K562 (cell line): ENCODE data around the gene KLHL6. TPM values are rescaled to one million over a fixed set of nuclear protein-coding genes. Genes with fewer than 3 reads are reported as not detected.
A peak's percentile ranks its signal among the peaks of the same experiment; 100 is the strongest.

ENCODE experiments used
- BCLAF1 ChIP-seq, 2 experiments: fragments of 450-650 bp in 1 of 2; IDR thresholded peaks; 2 replicates each; pipeline ENCODE4 v1.6.1; 2011 to 2017; ENCODE audit warnings: low read depth in 2 of 2, antibody characterized with exemption in 1 of 2, borderline replicate concordance in 1 of 2, low read length in 1 of 2, mild to moderate bottlenecking in 1 of 2, mixed read lengths in 1 of 2; ENCODE audit not compliant: control insufficient read depth in 1 of 2
- C11orf30 ChIP-seq: fragments of 450-650 bp; IDR thresholded peaks from 2 replicates; pipeline ENCODE4 v1.6.1; 2016; ENCODE audit warnings: low read depth, mild to moderate bottlenecking
- CBFA2T3 ChIP-seq: fragments of 450-650 bp; IDR thresholded peaks from 2 replicates; pipeline ENCODE4 v1.6.1; 2017
- DPF2 ChIP-seq: fragments of 450-650 bp; IDR thresholded peaks from 2 replicates; pipeline ENCODE4 v1.6.1; 2016
- FOXK2 ChIP-seq, 2 experiments: fragments of 450-650 bp; IDR thresholded peaks in 1 of 2; conservative IDR thresholded peaks in 1 of 2; 2 replicates each; pipeline ENCODE4 v1.6.1; 2016; ENCODE audit warnings: low read depth in 2 of 2, mild to moderate bottlenecking in 1 of 2
- GABPB1 ChIP-seq: sonication (generic); formaldehyde crosslinking; IDR thresholded peaks from 2 replicates; pipeline ENCODE4 v1.8.0; 2022; ENCODE audit warnings: mild to moderate bottlenecking, missing genetic modification reagents
- HBP1 ChIP-seq: fragments of 450-650 bp; formaldehyde crosslinking; IDR thresholded peaks from 2 replicates; pipeline ENCODE4 v1.4.0; 2022; ENCODE audit warnings: missing genetic modification characterization
- KDM4B ChIP-seq, 2 experiments: fragments of 450-650 bp in 1 of 2; sonication (generic) in 1 of 2; IDR thresholded peaks; 2 replicates each; pipeline ENCODE4 v1.6.1; 2016 to 2017; ENCODE audit warnings: borderline replicate concordance in 2 of 2, antibody characterized with exemption in 1 of 2, low read depth in 1 of 2, mild to moderate bottlenecking in 1 of 2
- MAFF ChIP-seq: IDR thresholded peaks from 2 replicates; pipeline ENCODE4 v1.6.1; 2012; ENCODE audit warnings: low read length, improper control_type of control experiment
- MCM5 ChIP-seq: fragments of 450-650 bp; IDR thresholded peaks from 2 replicates; pipeline ENCODE4 v1.6.1; 2016; ENCODE audit warnings: low read depth
- NFYB ChIP-seq: IDR thresholded peaks from 2 replicates; pipeline ENCODE4 v1.6.1; 2011; ENCODE audit warnings: mild to moderate bottlenecking, moderate library complexity; ENCODE audit not compliant: insufficient read length; ENCODE audit errors: extremely low read depth
- RAD51 ChIP-seq: fragments of 450-650 bp; IDR thresholded peaks from 2 replicates; pipeline ENCODE4 v1.7.1; 2016; ENCODE audit warnings: low read depth, mild to moderate bottlenecking, borderline replicate concordance
- RBFOX2 ChIP-seq: fragments of 200-400 bp; formaldehyde crosslinking; IDR thresholded peaks from 2 replicates; pipeline ENCODE4 v1.6.1; 2017; ENCODE audit warnings: low read depth, mild to moderate bottlenecking, low read length, moderate library complexity
- RBM25 ChIP-seq: fragments of 200-400 bp; formaldehyde crosslinking; IDR thresholded peaks from 2 replicates; pipeline ENCODE4 v1.6.1; 2018; ENCODE audit warnings: low read length, low read depth, moderate library complexity; ENCODE audit not compliant: severe bottlenecking
- RBM39 ChIP-seq: fragments of 200-400 bp; formaldehyde crosslinking; optimal IDR thresholded peaks from 2 replicates; pipeline ENCODE3; 2018; ENCODE audit warnings: low read depth, low read length
- RCOR1 ChIP-seq, 2 experiments: IDR thresholded peaks; 2 replicates each; pipeline ENCODE4 v1.6.1; 2012; ENCODE audit warnings: low read depth in 2 of 2, low read length in 2 of 2, borderline replicate concordance in 1 of 2, improper control_type of control experiment in 1 of 2
- SMARCA4 ChIP-seq: fragments of 450-650 bp; IDR thresholded peaks from 2 replicates; pipeline ENCODE4 v1.6.1; 2016
- SMARCC2 ChIP-seq: fragments of 450-650 bp; IDR thresholded peaks from 2 replicates; pipeline ENCODE4 v1.6.1; 2017; ENCODE audit warnings: antibody characterized with exemption, moderate library complexity, mild to moderate bottlenecking, low read depth
- SPI1 ChIP-seq: IDR thresholded peaks from 2 replicates; pipeline ENCODE4 v1.6.1; 2011; ENCODE audit warnings: low read depth, low read length, control low read depth, borderline replicate concordance
- TCF3 ChIP-seq: sonication (generic); formaldehyde crosslinking; IDR thresholded peaks from 2 replicates; pipeline ENCODE4 v1.4.0; 2020; ENCODE audit warnings: mild to moderate bottlenecking, missing genetic modification reagents
- TFAM ChIP-seq: fragments of 250-450 bp; sonication (Bioruptor Pico); conservative IDR thresholded peaks from 2 replicates; pipeline ENCODE4 v1.5.0; 2021; ENCODE audit warnings: mild to moderate bottlenecking, moderate library complexity
- ZBTB9 ChIP-seq: fragments of 450-650 bp; formaldehyde crosslinking; IDR thresholded peaks from 2 replicates; pipeline ENCODE4 v1.4.0; 2020; ENCODE audit warnings: mild to moderate bottlenecking, moderate library complexity
- ZNF316 ChIP-seq: fragments of 450-650 bp; IDR thresholded peaks from 2 replicates; pipeline ENCODE4 v1.6.1; 2016
- ZNF436 ChIP-seq: fragments of 250-450, 450-650 bp; sonication (Bioruptor Pico); formaldehyde crosslinking; IDR thresholded peaks from 2 replicates; pipeline ENCODE4 v1.7.0; 2020; ENCODE audit warnings: mild to moderate bottlenecking
- polyA plus RNA-seq, 8 experiments: library from polyadenylated mRNA; depleted of rRNA in 4 of 8; stranded (reverse) in 5 of 8; unstranded in 3 of 8; fragments of >200 nt; fragmentation: Nextera tagmentation in 2 of 8; fragmentation: Illumina TruSeq in 1 of 8; extraction: Ambion mirVana in 2 of 8; extraction: Trizol in 1 of 8; gene quantifications; 2 replicates each; pipeline versions ENCODE4 v1.2.1 to v1.2.3, GENCODE V29; 2011 to 2014; ENCODE audit warnings: inconsistent platforms in 1 of 8, missing spikeins in 1 of 8
- total RNA-seq, 7 experiments: library from RNA; depleted of rRNA in 6 of 7; stranded (reverse); fragments of >200 nt in 6 of 7; fragmentation: Illumina TruSeq in 2 of 7; extraction: Trizol in 2 of 7; gene quantifications; 2 replicates each; pipeline versions ENCODE4 v1.2.1 to v1.2.3, GENCODE V29; 2011 to 2021; ENCODE audit warnings: low replicate concordance in 1 of 7

KLHL6 gene
- total and polyA plus RNA-seq, 9 of the 15 experiments (the other 6 are each of a cell fraction or from before 2014, with no cell fraction given): 0.18 to 2.1 (median 1.4) TPM

GRCh38 chr3:183553334-183554026, 2.0 kb downstream of the KLHL6 start (continued):
- TF ChIP-seq RBM39: no peak
- 0 out of 2 replicates have a peak, but pooled peaks have one; percentile 9 for TF ChIP-seq RAD51
- peak; percentile 58 for TF ChIP-seq DPF2
- TF ChIP-seq GABPB1 (CRISPR knock-in tag): no peak
- 0 out of 2 replicates have a peak, but pooled peaks have one; percentile 27 for TF ChIP-seq SMARCC2
- TF ChIP-seq BCLAF1 (IDR thresholded peaks at IDR 0.05; ENCODE audit: borderline replicate concordance in 1 of 2, control insufficient read depth in 1 of 2, low read depth in 2 of 2, low read length in 1 of 2): no peak
- peak; percentile 47 for TF ChIP-seq TCF3 (CRISPR knock-in tag)
- no peak for TF ChIP-seq MCM5
- peak; percentile 54; the same call in 1 of the 2 replicates for TF ChIP-seq SMARCA4
- TF ChIP-seq RCOR1 (IDR thresholded peaks at IDR 0.05; ENCODE audit: borderline replicate concordance in 1 of 2, low read depth in 2 of 2, low read length in 2 of 2): peak in 1 of 2 experiments; percentile 14; a peak in 1 of 4 replicates
- TF ChIP-seq FOXK2 (conservative IDR thresholded peaks at IDR 0.05 in 1 of 2, IDR thresholded peaks at IDR 0.05 in 1 of 2; ENCODE audit: low read depth in 2 of 2): no peak
- peak; percentile 7 for TF ChIP-seq RBM25
- TF ChIP-seq HBP1: no peak
- no peak for TF ChIP-seq KDM4B (IDR thresholded peaks at IDR 0.05; ENCODE audit: borderline replicate concordance in 2 of 2, low read depth in 1 of 2)
- no peak for TF ChIP-seq ZNF436
- 0 out of 2 replicates have a peak, but pooled peaks have one; percentile 50 for TF ChIP-seq ZBTB9
- TF ChIP-seq CBFA2T3: peak; percentile 76
- TF ChIP-seq C11orf30: peak; percentile 91
- peak; percentile 55; the same call in 1 of the 2 replicates for TF ChIP-seq MAFF
- TF ChIP-seq SPI1: no peak
- peak; percentile 91 for TF ChIP-seq ZNF316
- TF ChIP-seq TFAM (CRISPR knock-in tag): no peak
- TF ChIP-seq RBFOX2: no peak
- TF ChIP-seq NFYB: no peak
